SK-N-SH treated with all-trans-retinoic acid at 6 μM for 48 hours (cell line): ENCODE data around the gene TSEN2.

Source experiments
- ATAC-seq: fragments of 200-7000 bp; cut with Tn5 transposase; 3 replicates; pipeline ENCODE4 v1.9.1; 2020; ENCODE audit warnings: mild to moderate bottlenecking, moderate library complexity
- ARNTL ChIP-seq: fragments of 450-650 bp; formaldehyde crosslinking; IDR thresholded peaks from 2 replicates; pipeline ENCODE4 v1.5.0; 2020; ENCODE audit warnings: low read depth, mild to moderate bottlenecking, moderate library complexity, borderline replicate concordance
- BACH2 ChIP-seq: fragments of 250-450 bp; sonication (Bioruptor Pico); IDR thresholded peaks from 2 replicates; pipeline ENCODE4 v1.9.0; 2021; ENCODE audit warnings: mild to moderate bottlenecking, borderline replicate concordance
- CSDC2 ChIP-seq: fragments of 250-450 bp; sonication (Bioruptor Pico); IDR thresholded peaks from 2 replicates; pipeline ENCODE4 v1.5.0; 2020; ENCODE audit warnings: mild to moderate bottlenecking, moderate library complexity
- ESRRG ChIP-seq: fragments of 250-450 bp; sonication (Bioruptor Pico); IDR thresholded peaks from 2 replicates; pipeline ENCODE4 v1.6.1; 2021; ENCODE audit warnings: mild to moderate bottlenecking
- PPARA ChIP-seq: fragments of 250-450 bp; sonication (Bioruptor Pico); IDR thresholded peaks from 2 replicates; pipeline ENCODE4 v1.5.0; 2020; ENCODE audit warnings: mild to moderate bottlenecking, borderline replicate concordance
- RARB ChIP-seq: fragments of 250-450 bp; sonication (Bioruptor Pico); IDR thresholded peaks from 2 replicates; pipeline ENCODE4 v1.8.0; 2021; ENCODE audit warnings: mild to moderate bottlenecking, moderate library complexity
- SNAI2 ChIP-seq: fragments of 250-450 bp; sonication (Bioruptor Pico); IDR thresholded peaks from 2 replicates; pipeline ENCODE4 v1.5.0; 2020; ENCODE audit warnings: mild to moderate bottlenecking, moderate library complexity
- TCF4 ChIP-seq: fragments of 250-450 bp; sonication (Bioruptor Pico); IDR thresholded peaks from 2 replicates; pipeline ENCODE4 v1.8.0; 2021; ENCODE audit warnings: mild to moderate bottlenecking, moderate library complexity, borderline replicate concordance
- TOX ChIP-seq: fragments of 250-450 bp; sonication (Bioruptor Pico); IDR thresholded peaks from 2 replicates; pipeline ENCODE4 v1.8.0; 2021; ENCODE audit warnings: mild to moderate bottlenecking, moderate library complexity, borderline replicate concordance
- ZC3H10 ChIP-seq: fragments of 250-450 bp; sonication (Bioruptor Pico); IDR thresholded peaks from 2 replicates; pipeline ENCODE4 v1.5.1; 2021; ENCODE audit warnings: mild to moderate bottlenecking, moderate library complexity
- ZFP3 ChIP-seq: fragments of 250-450 bp; sonication (Bioruptor Pico); IDR thresholded peaks from 2 replicates; pipeline ENCODE4 v1.5.0; 2020; ENCODE audit warnings: mild to moderate bottlenecking, moderate library complexity
- ZNF565 ChIP-seq: fragments of 450-650 bp; formaldehyde crosslinking; conservative IDR thresholded peaks from 2 replicates; pipeline ENCODE4 v1.5.0; 2020; ENCODE audit warnings: low read depth, mild to moderate bottlenecking, moderate library complexity
- ZNF70 ChIP-seq: fragments of 450-650 bp; formaldehyde crosslinking; IDR thresholded peaks from 2 replicates; pipeline ENCODE4 v1.5.0; 2020; ENCODE audit warnings: mild to moderate bottlenecking, moderate library complexity
- ZNF8 ChIP-seq: fragments of 450-650 bp; formaldehyde crosslinking; IDR thresholded peaks from 2 replicates; pipeline ENCODE4 v1.5.0; 2020; ENCODE audit warnings: mild to moderate bottlenecking, moderate library complexity
- TF ChIP-seq, protein P1 (sequence below): fragments of 250-450 bp; sonication (Bioruptor Pico); IDR thresholded peaks from 2 replicates; pipeline ENCODE4 v1.5.0; 2020; ENCODE audit warnings: mild to moderate bottlenecking, moderate library complexity
- TF ChIP-seq, protein P2 (sequence below): fragments of 250-450 bp; sonication (Bioruptor Pico); IDR thresholded peaks from 2 replicates; pipeline ENCODE4 v1.8.0; 2021; ENCODE audit warnings: low read depth, mild to moderate bottlenecking, moderate library complexity, borderline replicate concordance
- TF ChIP-seq, protein P3 (sequence below): fragments of 250-450 bp; sonication (Bioruptor Pico); IDR thresholded peaks from 2 replicates; pipeline ENCODE4 v1.5.1; 2020; ENCODE audit warnings: low read depth, mild to moderate bottlenecking, moderate library complexity
- TF ChIP-seq, protein P4 (sequence below): fragments of 250-450 bp; sonication (Bioruptor Pico); IDR thresholded peaks from 2 replicates; pipeline ENCODE4 v1.5.1; 2021; ENCODE audit warnings: mild to moderate bottlenecking, moderate library complexity
- TF ChIP-seq, protein P5 (sequence below): fragments of 250-450 bp; sonication (Bioruptor Pico); IDR thresholded peaks from 2 replicates; pipeline ENCODE4 v1.8.0; 2020; ENCODE audit warnings: mild to moderate bottlenecking, moderate library complexity, borderline replicate concordance

TSEN2 gene

DNA sequence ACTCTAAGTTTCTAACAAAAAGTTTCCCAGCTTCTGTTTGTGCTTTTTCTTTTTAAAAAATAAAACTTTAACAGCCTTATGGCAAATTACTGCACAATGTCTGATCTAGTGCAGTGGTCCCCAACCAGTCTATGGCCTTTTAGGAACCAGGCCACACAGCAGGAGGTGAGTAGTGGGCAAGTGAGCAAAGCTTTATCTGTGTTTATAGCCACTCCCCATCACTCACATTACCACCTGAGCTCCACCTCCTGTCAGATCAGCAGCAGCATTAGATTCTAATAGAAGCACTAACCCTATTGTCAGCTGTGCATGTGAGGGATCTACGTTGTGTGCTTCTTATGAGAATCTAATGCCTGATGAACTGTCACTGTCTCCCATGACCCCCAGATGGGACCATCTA, 78.2 kb downstream of the TSEN2 start:
- no peak for ATAC-seq
- TF ChIP-seq ZNF565 (CRISPR knock-in tag) (no peak), TCF4 (CRISPR knock-in tag) (no peak), CSDC2 (CRISPR knock-in tag) (no peak), ZC3H10 (CRISPR knock-in tag) (no peak), ZFP3 (CRISPR knock-in tag) (no peak), RARB (CRISPR knock-in tag) (no peak), ESRRG (CRISPR knock-in tag) (no peak), TOX (CRISPR knock-in tag) (no peak), PPARA (CRISPR knock-in tag) (no peak), ZNF8 (CRISPR knock-in tag) (no peak), BACH2 (CRISPR knock-in tag) (no peak)
- TF ChIP-seq, protein P1, sequence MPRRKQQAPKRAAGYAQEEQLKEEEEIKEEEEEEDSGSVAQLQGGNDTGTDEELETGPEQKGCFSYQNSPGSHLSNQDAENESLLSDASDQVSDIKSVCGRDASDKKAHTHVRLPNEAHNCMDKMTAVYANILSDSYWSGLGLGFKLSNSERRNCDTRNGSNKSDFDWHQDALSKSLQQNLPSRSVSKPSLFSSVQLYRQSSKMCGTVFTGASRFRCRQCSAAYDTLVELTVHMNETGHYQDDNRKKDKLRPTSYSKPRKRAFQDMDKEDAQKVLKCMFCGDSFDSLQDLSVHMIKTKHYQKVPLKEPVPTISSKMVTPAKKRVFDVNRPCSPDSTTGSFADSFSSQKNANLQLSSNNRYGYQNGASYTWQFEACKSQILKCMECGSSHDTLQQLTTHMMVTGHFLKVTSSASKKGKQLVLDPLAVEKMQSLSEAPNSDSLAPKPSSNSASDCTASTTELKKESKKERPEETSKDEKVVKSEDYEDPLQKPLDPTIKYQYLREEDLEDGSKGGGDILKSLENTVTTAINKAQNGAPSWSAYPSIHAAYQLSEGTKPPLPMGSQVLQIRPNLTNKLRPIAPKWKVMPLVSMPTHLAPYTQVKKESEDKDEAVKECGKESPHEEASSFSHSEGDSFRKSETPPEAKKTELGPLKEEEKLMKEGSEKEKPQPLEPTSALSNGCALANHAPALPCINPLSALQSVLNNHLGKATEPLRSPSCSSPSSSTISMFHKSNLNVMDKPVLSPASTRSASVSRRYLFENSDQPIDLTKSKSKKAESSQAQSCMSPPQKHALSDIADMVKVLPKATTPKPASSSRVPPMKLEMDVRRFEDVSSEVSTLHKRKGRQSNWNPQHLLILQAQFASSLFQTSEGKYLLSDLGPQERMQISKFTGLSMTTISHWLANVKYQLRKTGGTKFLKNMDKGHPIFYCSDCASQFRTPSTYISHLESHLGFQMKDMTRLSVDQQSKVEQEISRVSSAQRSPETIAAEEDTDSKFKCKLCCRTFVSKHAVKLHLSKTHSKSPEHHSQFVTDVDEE (CRISPR knock-in tag), result no peak
- TF ChIP-seq, protein P2, sequence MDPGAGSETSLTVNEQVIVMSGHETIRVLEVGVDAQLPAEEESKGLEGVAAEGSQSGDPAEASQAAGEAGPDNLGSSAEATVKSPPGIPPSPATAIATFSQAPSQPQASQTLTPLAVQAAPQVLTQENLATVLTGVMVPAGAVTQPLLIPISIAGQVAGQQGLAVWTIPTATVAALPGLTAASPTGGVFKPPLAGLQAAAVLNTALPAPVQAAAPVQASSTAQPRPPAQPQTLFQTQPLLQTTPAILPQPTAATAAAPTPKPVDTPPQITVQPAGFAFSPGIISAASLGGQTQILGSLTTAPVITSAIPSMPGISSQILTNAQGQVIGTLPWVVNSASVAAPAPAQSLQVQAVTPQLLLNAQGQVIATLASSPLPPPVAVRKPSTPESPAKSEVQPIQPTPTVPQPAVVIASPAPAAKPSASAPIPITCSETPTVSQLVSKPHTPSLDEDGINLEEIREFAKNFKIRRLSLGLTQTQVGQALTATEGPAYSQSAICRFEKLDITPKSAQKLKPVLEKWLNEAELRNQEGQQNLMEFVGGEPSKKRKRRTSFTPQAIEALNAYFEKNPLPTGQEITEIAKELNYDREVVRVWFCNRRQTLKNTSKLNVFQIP (CRISPR knock-in tag), result no peak
- TF ChIP-seq, protein P3, sequence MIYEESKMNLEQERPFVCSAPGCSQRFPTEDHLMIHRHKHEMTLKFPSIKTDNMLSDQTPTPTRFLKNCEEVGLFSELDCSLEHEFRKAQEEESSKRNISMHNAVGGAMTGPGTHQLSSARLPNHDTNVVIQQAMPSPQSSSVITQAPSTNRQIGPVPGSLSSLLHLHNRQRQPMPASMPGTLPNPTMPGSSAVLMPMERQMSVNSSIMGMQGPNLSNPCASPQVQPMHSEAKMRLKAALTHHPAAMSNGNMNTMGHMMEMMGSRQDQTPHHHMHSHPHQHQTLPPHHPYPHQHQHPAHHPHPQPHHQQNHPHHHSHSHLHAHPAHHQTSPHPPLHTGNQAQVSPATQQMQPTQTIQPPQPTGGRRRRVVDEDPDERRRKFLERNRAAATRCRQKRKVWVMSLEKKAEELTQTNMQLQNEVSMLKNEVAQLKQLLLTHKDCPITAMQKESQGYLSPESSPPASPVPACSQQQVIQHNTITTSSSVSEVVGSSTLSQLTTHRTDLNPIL (CRISPR knock-in tag), result no peak
- TF ChIP-seq, all 23 proteins: peak for 0

DNA sequence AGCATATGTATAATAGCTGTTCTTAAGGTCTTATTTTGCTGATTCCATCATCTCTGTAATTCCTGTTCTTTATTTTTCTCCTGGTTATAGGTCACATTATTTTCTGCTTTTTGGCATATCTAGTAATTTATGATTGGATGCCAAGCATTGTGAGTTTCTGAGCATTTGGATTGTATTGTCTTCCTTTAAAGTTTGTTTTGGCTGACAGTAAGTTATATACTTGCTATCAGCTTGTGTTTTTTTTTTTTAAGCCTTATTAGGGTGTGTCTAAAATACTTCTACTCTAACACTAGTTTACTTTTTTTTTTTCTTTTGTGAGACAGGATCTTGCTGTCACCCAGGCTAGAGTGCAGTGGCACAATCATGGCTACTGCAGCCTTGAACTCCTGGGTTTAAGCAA, 82.7 kb downstream of the TSEN2 start:
- ATAC-seq, result no peak
- TF ChIP-seq ZFP3 (CRISPR knock-in tag) (no peak), PPARA (CRISPR knock-in tag) (no peak), ZNF8 (CRISPR knock-in tag) (no peak), SNAI2 (CRISPR knock-in tag) (no peak), RARB (CRISPR knock-in tag) (no peak), TOX (CRISPR knock-in tag) (no peak), BACH2 (CRISPR knock-in tag) (no peak), ZNF70 (CRISPR knock-in tag) (no peak)
- TF ChIP-seq, protein P1 (CRISPR knock-in tag), result no peak
- TF ChIP-seq, protein P4, sequence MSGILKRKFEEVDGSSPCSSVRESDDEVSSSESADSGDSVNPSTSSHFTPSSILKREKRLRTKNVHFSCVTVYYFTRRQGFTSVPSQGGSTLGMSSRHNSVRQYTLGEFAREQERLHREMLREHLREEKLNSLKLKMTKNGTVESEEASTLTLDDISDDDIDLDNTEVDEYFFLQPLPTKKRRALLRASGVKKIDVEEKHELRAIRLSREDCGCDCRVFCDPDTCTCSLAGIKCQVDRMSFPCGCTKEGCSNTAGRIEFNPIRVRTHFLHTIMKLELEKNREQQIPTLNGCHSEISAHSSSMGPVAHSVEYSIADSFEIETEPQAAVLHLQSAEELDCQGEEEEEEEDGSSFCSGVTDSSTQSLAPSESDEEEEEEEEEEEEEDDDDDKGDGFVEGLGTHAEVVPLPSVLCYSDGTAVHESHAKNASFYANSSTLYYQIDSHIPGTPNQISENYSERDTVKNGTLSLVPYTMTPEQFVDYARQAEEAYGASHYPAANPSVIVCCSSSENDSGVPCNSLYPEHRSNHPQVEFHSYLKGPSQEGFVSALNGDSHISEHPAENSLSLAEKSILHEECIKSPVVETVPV, result no peak

DNA sequence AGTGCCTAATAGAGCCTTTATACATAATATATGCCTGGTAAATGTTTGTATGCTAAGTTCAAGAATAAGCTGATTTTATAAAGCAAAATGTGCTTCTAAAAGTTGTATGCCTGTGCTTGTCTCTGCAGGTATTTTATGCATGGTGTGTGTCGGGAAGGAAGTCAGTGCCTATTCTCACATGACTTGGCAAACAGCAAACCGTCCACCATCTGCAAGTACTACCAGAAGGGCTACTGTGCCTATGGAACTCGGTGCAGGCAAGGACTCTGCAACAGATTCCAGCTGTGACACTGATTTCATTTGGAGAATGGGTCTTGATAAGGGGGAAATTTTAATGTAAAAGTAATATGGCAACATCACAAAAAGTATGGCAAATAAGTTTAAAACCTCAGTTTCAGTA, 84.5 kb downstream of the TSEN2 start:
- no peak for ATAC-seq
- TF ChIP-seq ZC3H10 (CRISPR knock-in tag), result no peak
- no peak for TF ChIP-seq TOX (CRISPR knock-in tag)
- no peak for TF ChIP-seq RARB (CRISPR knock-in tag)
- no peak for TF ChIP-seq TCF4 (CRISPR knock-in tag)
- TF ChIP-seq, protein P5, sequence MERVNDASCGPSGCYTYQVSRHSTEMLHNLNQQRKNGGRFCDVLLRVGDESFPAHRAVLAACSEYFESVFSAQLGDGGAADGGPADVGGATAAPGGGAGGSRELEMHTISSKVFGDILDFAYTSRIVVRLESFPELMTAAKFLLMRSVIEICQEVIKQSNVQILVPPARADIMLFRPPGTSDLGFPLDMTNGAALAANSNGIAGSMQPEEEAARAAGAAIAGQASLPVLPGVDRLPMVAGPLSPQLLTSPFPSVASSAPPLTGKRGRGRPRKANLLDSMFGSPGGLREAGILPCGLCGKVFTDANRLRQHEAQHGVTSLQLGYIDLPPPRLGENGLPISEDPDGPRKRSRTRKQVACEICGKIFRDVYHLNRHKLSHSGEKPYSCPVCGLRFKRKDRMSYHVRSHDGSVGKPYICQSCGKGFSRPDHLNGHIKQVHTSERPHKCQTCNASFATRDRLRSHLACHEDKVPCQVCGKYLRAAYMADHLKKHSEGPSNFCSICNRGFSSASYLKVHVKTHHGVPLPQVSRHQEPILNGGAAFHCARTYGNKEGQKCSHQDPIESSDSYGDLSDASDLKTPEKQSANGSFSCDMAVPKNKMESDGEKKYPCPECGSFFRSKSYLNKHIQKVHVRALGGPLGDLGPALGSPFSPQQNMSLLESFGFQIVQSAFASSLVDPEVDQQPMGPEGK (CRISPR knock-in tag), result no peak
- TF ChIP-seq ZNF8 (CRISPR knock-in tag), result no peak
- TF ChIP-seq, protein P1 (CRISPR knock-in tag), result no peak
- no peak for TF ChIP-seq ARNTL (CRISPR knock-in tag)
